ENCODE data around the gene OR4D11. TPM values are rescaled to one million over a fixed set of nuclear protein-coding genes. Genes with fewer than 3 reads are reported as not detected.

OR4D11 gene
- total RNA-seq, 1 experiment from 2014 or later = not detected

DNA sequence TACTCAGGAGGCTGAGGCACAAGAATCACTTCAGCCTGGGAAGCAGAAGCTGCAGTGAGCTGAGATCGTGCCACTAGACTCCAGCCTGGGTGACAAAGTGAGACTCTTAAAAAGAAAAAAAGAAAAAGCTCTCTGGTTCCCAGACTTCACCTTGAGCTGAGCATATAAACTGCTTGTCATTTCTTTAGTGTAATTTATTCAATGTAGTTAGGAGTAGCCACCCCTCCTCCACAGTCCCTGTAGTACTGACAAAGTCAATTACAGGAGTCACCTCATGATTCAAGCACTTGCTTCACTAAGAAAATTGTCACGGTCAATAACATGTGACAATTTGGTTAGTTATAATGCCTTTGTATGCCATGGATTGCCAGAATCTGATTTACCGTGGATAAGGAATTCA, 23.0 kb upstream of the OR4D11 start:
- Histone ChIP-seq H3K9ac (ENCODE audit: extremely low read depth, insufficient read length, low read length) (no peak overlapping the region), H2BK15ac (ENCODE audit: low read depth, low read length) (no peak overlapping the region), H2BK20ac (ENCODE audit: low read depth, low read length, poor library complexity, severe bottlenecking) (no peak overlapping the region), H2BK5ac (ENCODE audit: insufficient read length, low read length) (no peak overlapping the region), H3K79me2 (ENCODE audit: insufficient read depth, low read length) (no peaks in the 10 kb centered on the region), H4K91ac (ENCODE audit: insufficient read length, low read depth, low read length) (no peak overlapping the region), H2BK120ac (ENCODE audit: low read depth, low read length, poor library complexity, severe bottlenecking) (no peak overlapping the region), H3K14ac (ENCODE audit: insufficient read depth, low read length) (no peak overlapping the region), H3K4me2 (ENCODE audit: insufficient read depth, insufficient read length, low read length) (no peak overlapping the region), H4K20me1 (ENCODE audit: control insufficient read depth, insufficient read depth, insufficient read length) (no peaks in the 10 kb centered on the region), H3K56ac (ENCODE audit: insufficient read length, low read depth, low read length) (no peak overlapping the region), H3K4ac (ENCODE audit: low read depth, low read length) (no peak overlapping the region), H4K8ac (replicated peaks; ENCODE audit: insufficient read length, low read depth, low read length) (no peak overlapping the region), H3K4me1 (ENCODE audit: insufficient read depth, low read length) (no peaks in the 10 kb centered on the region), H3K27ac (ENCODE audit: insufficient read length, low read depth, low read length) (no peak overlapping the region), H3K79me1 (ENCODE audit: insufficient read depth, low read depth, low read length, poor library complexity, severe bottlenecking) (no peaks in the 10 kb centered on the region), H3K18ac (ENCODE audit: insufficient read length, low read depth, low read length) (no peak overlapping the region), H3K23ac (ENCODE audit: insufficient read length, low read depth, low read length) (no peak overlapping the region), H3K27me3 (ENCODE audit: insufficient read depth, low read length) (no peaks in the 10 kb centered on the region), H3T11ph (ENCODE audit: low read length) (no peak overlapping the region), H2AFZ (ENCODE audit: low read length) (no peak overlapping the region), H2BK12ac (ENCODE audit: insufficient read length, low read depth, low read length) (no peak overlapping the region), H3K23me2 (ENCODE audit: insufficient read length, low read depth, low read length, poor library complexity, severe bottlenecking) (no peaks in the 10 kb centered on the region), H2AK5ac (ENCODE audit: insufficient read length, low read length) (no peak overlapping the region), H3K9me3 (ENCODE audit: control insufficient read depth, low read depth, low read length) (no peaks in the 10 kb centered on the region), H4K5ac (ENCODE audit: insufficient read length, low read depth, low read length) (no peak overlapping the region)
- H3K27me3 Mint-ChIP-seq (ENCODE audit: low read depth) = peaks cover 2% of the 10 kb centered on the region; the same call in 1 of the 2 replicates
- TF ChIP-seq, protein P1, sequence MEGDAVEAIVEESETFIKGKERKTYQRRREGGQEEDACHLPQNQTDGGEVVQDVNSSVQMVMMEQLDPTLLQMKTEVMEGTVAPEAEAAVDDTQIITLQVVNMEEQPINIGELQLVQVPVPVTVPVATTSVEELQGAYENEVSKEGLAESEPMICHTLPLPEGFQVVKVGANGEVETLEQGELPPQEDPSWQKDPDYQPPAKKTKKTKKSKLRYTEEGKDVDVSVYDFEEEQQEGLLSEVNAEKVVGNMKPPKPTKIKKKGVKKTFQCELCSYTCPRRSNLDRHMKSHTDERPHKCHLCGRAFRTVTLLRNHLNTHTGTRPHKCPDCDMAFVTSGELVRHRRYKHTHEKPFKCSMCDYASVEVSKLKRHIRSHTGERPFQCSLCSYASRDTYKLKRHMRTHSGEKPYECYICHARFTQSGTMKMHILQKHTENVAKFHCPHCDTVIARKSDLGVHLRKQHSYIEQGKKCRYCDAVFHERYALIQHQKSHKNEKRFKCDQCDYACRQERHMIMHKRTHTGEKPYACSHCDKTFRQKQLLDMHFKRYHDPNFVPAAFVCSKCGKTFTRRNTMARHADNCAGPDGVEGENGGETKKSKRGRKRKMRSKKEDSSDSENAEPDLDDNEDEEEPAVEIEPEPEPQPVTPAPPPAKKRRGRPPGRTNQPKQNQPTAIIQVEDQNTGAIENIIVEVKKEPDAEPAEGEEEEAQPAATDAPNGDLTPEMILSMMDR (conservative IDR thresholded peaks at IDR 0.05) = no peak
- no peak overlapping the region for H3K4me3 Mint-ChIP-seq
- no peak for DNase-seq
- H3K36me3 Mint-ChIP-seq (ENCODE audit: insufficient read depth in 1 of 3, low read depth in 3 of 3) = no peaks in the 10 kb centered on the region
- H3K27ac Mint-ChIP-seq = no peak overlapping the region
- no CpG with 5 or more reads among the region's 3 CpGs for WGBS (ENCODE audit: extremely low coverage, insufficient read length, low lambda C conversion rate)
- no peaks in the 10 kb centered on the region for H3K9me3 Mint-ChIP-seq
- H3K4me1 Mint-ChIP-seq = no peaks in the 10 kb centered on the region
